Sigmoid colon (tissue), 7 donors: ENCODE data around the gene PI3. TPM values are rescaled to one million over a fixed set of nuclear protein-coding genes. Genes with fewer than 3 reads are reported as not detected.
"Not testable (repeated sequence)": the region's sequence is repeated elsewhere in the genome, so short reads cannot be mapped to it uniquely, and the experiment has no call there.

Experiments used
- DNase-seq: peaks from one replicate; pipeline ENCODE4 v3.0.0-alpha.2; 2019
- H3K27ac ChIP-seq, 4 donors: fragments of 200-600 bp; sonication (generic); one replicate each; pipeline ENCODE4 v1.5.1; 2016 to 2019; ENCODE audit warnings: mild to moderate bottlenecking in 1 of 4
- H3K27me3 ChIP-seq, 3 donors: fragments of 200-600 bp; sonication (generic); one replicate each; pipeline ENCODE4 v1.5.1; 2019; ENCODE audit warnings: mild to moderate bottlenecking in 1 of 3
- H3K36me3 ChIP-seq, 4 donors: fragments of 200-600 bp; sonication (generic); one replicate each; pipeline ENCODE4 v1.5.1; 2016 to 2019
- H3K4me1 ChIP-seq, 4 donors: fragments of 200-600 bp; sonication (generic); one replicate each; pipeline ENCODE4 v1.5.1; 2017 to 2019
- H3K4me3 ChIP-seq, 4 donors: fragments of 200-600 bp; sonication (generic); one replicate each; pipeline ENCODE4 v1.5.1; 2017 to 2019; ENCODE audit warnings: mild to moderate bottlenecking in 2 of 4, moderate library complexity in 1 of 4
- H3K9me3 ChIP-seq, 4 donors: fragments of 200-600 bp in 3 of 4; sonication (generic) in 3 of 4; one replicate each; pipeline versions ENCODE4 v1.5.1 to v1.6.1; 2013 to 2019
- CTCF ChIP-seq, 4 experiments: fragments of 450-650 bp in 3 of 4; fragments of 200-600 bp in 1 of 4; IDR thresholded peaks; one replicate each; pipeline ENCODE4 v1.5.1; 2016 to 2019; ENCODE audit warnings: antibody characterized with exemption in 4 of 4, mild to moderate bottlenecking in 3 of 4, moderate library complexity in 2 of 4
- EP300 ChIP-seq, 4 donors: sonication (generic); formaldehyde crosslinking; IDR thresholded peaks; one replicate each; pipeline ENCODE4 v1.6.1; 2017; ENCODE audit warnings: antibody characterized with exemption in 4 of 4
- POLR2A ChIP-seq, 2 donors: fragments of 450-650 bp; IDR thresholded peaks; one replicate each; pipeline ENCODE4 v1.6.1; 2016; ENCODE audit warnings: antibody characterized with exemption in 2 of 2, mild to moderate bottlenecking in 2 of 2, moderate library complexity in 2 of 2
- POLR2AphosphoS5 ChIP-seq, 4 donors: sonication (generic); formaldehyde crosslinking; IDR thresholded peaks; one replicate each; pipeline ENCODE4 v1.6.1; 2017; ENCODE audit warnings: antibody characterized with exemption in 4 of 4
- WGBS, 2 donors: extraction: QIAGEN DNeasy Blood & Tissue Kit; methylation state at CpG; one replicate each; pipeline ENCODE4 v1.1.7; 2013; 5-methylcytosine and 5-hydroxymethylcytosine counted together
- intact Hi-C: fragments of 100-400 bp; cut with DNase I; formaldehyde crosslinking; loops from one replicate; pipeline ENCODE4 v1.15.1; 2023
- polyA plus RNA-seq, 3 donors: library from polyadenylated mRNA; stranded (reverse); fragments of 200-250 nt; gene quantifications; one replicate each; pipeline ENCODE4 v1.2.3, GENCODE V29; 2013
- total RNA-seq, 4 donors: library from RNA; depleted of rRNA; stranded (reverse); fragments of >200 nt; gene quantifications; one replicate each; pipeline ENCODE4 v1.1.0, GENCODE V29; 2016
- donor health status: healthy with polysubstance abuse.
- donor health status: Bipolar disorder and iron deficiency.
- donor health status: healthy.

PI3 gene
- total and polyA plus RNA-seq, 7 donors = 52.0 to 2,021 (median 84.1) TPM; not detected in 4

- H3K9me3 ChIP-seq = peaks cover 0 to 3% (median 0%) of the 10 kb centered on the region in 4 donors
- no peak for DNase-seq
- intact Hi-C loops = no loop called here
- no peaks in the 10 kb centered on the region for H3K36me3 ChIP-seq
- H3K27ac ChIP-seq = no peak overlapping the region
- TF ChIP-seq POLR2A (IDR thresholded peaks at IDR 0.05) (no peak), CTCF (IDR thresholded peaks at IDR 0.05) (no peak), POLR2AphosphoS5 (IDR thresholded peaks at IDR 0.05) (no peak), EP300 (IDR thresholded peaks at IDR 0.05) (no peak)
- whole genome bisulfite sequencing, 2 donors = 73 to 83% methylated on average over 3 of the region's 3 CpGs
- H3K27me3 ChIP-seq = no peaks in the 10 kb centered on the region
- H3K4me1 ChIP-seq = peaks cover 0 to 13% (median 12%) of the 10 kb centered on the region in 4 donors
- no peak overlapping the region for H3K4me3 ChIP-seq
These were observed 20.5 kb upstream of the PI3 start for GRCh38 chr20:45154183-45154582.

DNA sequence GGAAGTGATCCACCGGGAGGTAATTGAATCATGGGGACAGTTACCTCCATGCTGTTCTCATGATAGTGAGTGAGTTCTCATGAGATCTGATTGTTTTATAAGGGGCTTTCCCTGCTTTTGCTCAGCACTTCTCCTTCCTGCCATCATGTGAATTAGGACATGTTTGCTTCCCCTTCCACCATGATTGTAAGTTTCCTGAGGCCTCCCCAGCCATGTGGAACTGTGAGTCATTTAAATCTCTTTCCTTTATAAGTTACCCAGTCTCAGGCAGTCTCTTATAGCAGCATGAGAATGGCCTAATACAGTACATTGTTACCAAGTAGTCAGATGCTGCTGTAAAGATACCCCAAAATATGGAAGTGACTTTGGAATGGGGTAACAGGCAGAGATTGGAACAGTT lies 19.9 kb upstream of the PI3 start:
- 95 to 96% methylated on average over 1 of the region's 1 CpG for WGBS, 2 donors
- H3K27me3 ChIP-seq, H3K27ac ChIP-seq, H3K36me3 ChIP-seq, H3K9me3 ChIP-seq, intact Hi-C loops, H3K4me3 ChIP-seq, DNase-seq: not testable (repeated sequence)
- H3K4me1 ChIP-seq = peaks cover 0 to 13% (median 12%) of the 10 kb centered on the region in 4 donors

DNA sequence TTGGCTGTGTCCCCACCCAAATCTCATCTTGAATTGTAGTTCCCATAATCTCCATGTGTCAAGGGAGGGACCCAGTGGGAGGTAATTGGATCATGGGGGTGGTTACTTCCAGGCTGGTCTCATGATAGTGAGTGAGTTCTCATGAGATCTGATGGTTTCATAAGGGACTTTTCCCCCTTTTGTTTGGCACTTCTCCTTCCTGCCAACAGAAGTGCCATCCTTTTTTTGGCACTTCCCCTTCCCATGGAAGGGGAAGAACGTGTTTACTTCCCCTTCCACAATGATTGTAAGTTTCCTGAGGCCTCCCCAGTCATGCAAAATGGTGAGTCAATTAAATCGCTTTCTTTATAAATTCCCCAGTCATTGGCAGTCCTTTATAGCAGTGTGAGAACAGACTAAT lies 18.0 kb upstream of the PI3 start:
- Histone ChIP-seq H3K4me3 (no peak overlapping the region), H3K27ac (no peak overlapping the region), H3K4me1 (peaks cover 0 to 13% (median 12%) of the 10 kb centered on the region in 4 donors), H3K27me3 (no peaks in the 10 kb centered on the region), H3K36me3 (no peaks in the 10 kb centered on the region), H3K9me3 (peaks cover 0 to 6% (median 0%) of the 10 kb centered on the region in 4 donors)
- DNase-seq = no peak
- 55 to 79% methylated on average over 2 of the region's 2 CpGs for WGBS, 2 donors
- TF ChIP-seq EP300 (IDR thresholded peaks at IDR 0.05) (no peak), POLR2AphosphoS5 (IDR thresholded peaks at IDR 0.05) (no peak), POLR2A (IDR thresholded peaks at IDR 0.05) (no peak), CTCF (IDR thresholded peaks at IDR 0.05) (no peak)
- intact Hi-C loops = no loop called here

DNA sequence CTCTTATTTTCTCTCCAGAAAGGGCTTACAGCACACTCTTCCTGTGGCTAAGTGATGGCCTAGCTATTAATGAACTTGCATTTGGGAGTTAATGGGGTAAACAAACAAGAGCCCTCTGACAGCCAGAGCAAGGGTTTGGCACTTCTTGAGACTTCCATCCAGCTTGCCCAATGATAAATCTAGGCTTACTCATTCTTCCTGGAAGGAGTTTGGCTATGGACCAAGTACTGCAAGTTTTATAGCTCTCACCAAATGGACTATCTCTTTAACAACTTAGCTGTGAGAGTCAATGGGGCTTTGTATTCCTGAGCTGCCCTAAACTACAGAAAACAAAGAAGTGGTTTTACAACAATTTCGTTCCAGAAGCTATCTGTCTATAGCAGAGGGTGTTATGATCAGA lies 16.7 kb upstream of the PI3 start:
- intact Hi-C loops = no loop called here
- DNase-seq = no peak
- Histone ChIP-seq H3K4me1 (peaks cover 0 to 13% (median 12%) of the 10 kb centered on the region in 4 donors), H3K4me3 (no peak overlapping the region), H3K27ac (no peak overlapping the region), H3K9me3 (peaks cover 0 to 6% (median under 1%) of the 10 kb centered on the region in 4 donors), H3K36me3 (no peaks in the 10 kb centered on the region), H3K27me3 (no peaks in the 10 kb centered on the region)
- 6 to 32% methylated on average over 1 of the region's 1 CpG for WGBS, 2 donors
- TF ChIP-seq CTCF (IDR thresholded peaks at IDR 0.05) (no peak), POLR2A (IDR thresholded peaks at IDR 0.05) (no peak), EP300 (IDR thresholded peaks at IDR 0.05) (no peak), POLR2AphosphoS5 (IDR thresholded peaks at IDR 0.05) (no peak)

GRCh38 chr20:45163083-45163803 lies 11.5 kb upstream of the PI3 start:
- no peak for TF ChIP-seq CTCF (IDR thresholded peaks at IDR 0.05)
- no peak for TF ChIP-seq POLR2AphosphoS5 (IDR thresholded peaks at IDR 0.05)
- no peak for TF ChIP-seq POLR2A (IDR thresholded peaks at IDR 0.05)
- TF ChIP-seq EP300 (IDR thresholded peaks at IDR 0.05) = no peak
- H3K4me3 ChIP-seq = no peak overlapping the region
- peaks cover 0 to 4% (median 3%) of the 10 kb centered on the region in 4 donors for H3K4me1 ChIP-seq
- H3K27me3 ChIP-seq = no peaks in the 10 kb centered on the region
- peaks cover 0 to 6% (median 2%) of the 10 kb centered on the region in 4 donors for H3K9me3 ChIP-seq
- no peaks in the 10 kb centered on the region for H3K36me3 ChIP-seq
- DNase-seq = no peak
- 24 to 47% methylated on average over 1 of the region's 1 CpG for WGBS, 2 donors
- H3K27ac ChIP-seq = no peak overlapping the region
- intact Hi-C loops = no loop called here
